Inflammatory macrophage treated with lipopolysaccharide for 4 hours (primary cell): ENCODE results near the gene CDC37.

ENCODE experiments used
- DNase-seq: peaks from one replicate; pipeline ENCODE4 v3.0.0-alpha.2; 2020

Gene CDC37

DNA sequence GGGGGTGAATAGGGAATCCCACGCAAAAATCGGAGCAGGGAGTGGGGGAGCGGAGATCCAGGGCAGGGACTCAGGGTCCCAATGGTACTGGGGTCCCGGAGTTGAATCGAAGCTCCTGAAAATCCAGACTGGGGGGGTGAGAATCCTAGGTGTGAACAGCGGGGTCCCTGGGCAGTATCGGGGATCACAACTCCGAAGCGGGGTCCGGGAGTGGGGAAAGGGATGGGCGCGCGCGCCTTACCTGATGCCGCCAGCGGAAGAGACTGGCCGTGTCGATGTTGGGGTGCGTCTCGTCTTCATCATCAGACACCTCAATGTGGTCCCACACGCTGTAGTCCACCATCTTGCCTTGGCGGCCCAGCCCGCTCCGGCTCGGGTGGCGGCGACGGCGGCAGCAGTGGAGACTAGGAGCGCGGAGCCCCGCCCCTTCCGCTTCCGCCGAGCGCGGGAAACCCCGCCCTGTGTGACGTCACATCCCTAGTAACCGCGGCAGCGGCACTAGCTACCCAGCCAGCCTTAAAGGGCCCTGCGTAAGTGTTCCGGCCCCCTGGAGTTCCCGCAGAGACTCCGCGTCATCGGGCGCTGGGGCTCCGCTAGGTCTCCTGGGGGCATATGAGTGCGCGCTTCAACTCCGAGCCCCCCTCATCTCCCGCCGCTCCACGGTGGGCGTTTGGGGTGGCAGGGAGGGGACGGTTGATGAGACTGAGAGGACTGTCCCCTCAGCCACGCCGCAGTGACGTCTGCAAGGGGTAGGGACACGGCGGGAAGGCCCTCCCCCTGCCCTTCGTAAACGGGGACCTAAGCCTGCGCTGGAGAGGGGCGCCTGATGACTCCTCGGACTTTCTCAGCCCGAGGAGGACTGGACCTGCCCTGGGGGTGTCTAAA lies at the start of gene CDC37:
Gene CDC37, minus strand, starts transcription at position 406 of the 885 bp plus-strand sequence. Its CDS starts 63 bp downstream, at position 343.
- DNase-seq = peak; percentile 97

DNA sequence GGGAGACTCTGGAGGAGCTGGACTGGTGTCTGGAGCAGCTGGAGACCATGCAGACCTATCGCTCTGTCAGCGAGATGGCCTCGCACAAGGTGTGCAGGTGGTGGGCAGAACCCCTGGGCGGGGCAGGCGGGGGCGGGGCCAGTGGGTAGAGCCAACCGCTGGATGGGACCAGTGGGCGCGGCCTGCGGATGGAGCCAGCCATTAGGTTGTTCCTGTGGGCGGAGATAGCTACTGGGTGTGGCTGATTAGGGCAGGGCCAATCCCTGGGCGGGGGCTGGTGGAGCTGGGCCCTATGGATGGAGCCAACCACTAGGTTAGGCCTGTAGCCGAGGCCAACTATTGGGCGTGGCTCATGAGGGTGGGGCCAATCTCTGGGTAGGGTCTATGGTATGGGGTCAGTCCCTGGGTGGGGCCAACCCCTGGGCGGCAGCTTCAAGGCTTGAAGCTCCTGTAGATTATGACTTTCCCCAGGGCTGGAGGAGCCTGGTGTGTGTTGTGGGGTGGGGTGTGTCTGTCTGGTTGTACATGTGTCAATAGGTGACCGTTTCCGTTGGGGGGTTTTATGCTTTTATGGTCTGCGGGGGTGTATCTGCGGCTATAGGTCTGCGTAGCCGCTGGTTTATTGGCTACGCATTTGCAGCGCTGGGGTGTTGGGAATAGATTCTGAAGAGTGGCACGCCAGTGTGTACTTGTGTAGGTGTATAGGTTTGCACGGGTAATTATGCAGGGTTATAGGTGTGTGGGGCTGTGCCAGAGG lies 47.7 kb upstream of the CDC37 start:
- peak; percentile 9 for DNase-seq

- no peak for DNase-seq
These were observed 47.0 kb upstream of the CDC37 start for GRCh38 chr19:10450191-10450852.

DNA sequence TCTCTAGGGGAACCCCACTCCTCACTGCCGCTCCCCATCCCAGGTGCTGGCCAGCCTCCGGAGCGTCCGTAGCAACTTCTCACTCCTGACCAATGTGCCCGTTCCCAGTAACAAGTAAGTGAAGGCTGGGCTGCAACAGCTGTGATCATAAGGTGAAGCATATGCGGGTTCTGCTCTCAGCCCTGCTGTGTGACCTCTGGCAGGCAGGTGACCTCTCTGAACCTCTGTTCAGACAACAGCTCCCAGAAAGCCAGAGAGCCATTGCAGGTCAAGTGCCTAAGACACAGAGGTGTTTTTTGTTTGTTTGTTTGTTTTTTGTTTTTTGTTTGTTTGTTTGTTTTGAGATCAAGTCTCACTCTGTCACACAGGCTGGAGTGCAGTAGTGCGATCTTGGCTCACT lies 45.7 kb upstream of the CDC37 start:
- no peak for DNase-seq

- no peak for DNase-seq
These were observed 39.4 kb upstream of the CDC37 start for GRCh38 chr19:10442698-10443097.

DNA sequence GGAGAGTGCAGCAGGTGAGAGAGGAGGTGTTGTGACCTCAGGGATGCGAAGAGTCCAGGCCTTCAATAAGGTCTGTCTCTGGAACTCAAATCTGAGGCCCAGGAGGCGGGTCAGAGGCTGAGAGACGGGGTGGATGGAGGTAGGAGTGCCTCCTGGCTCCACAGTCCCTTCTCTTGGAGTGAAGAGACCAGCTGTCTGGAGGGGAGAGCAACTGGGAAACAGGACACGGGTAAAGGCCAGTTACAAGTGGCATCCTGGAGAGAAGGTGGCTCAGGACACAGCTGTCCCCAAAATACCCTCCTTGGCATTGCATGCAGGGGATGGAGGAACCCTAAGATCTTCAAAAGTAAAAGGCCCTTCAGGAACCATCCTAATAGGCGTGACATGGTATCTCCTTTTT lies 36.2 kb upstream of the CDC37 start:
- no peak for DNase-seq

DNA sequence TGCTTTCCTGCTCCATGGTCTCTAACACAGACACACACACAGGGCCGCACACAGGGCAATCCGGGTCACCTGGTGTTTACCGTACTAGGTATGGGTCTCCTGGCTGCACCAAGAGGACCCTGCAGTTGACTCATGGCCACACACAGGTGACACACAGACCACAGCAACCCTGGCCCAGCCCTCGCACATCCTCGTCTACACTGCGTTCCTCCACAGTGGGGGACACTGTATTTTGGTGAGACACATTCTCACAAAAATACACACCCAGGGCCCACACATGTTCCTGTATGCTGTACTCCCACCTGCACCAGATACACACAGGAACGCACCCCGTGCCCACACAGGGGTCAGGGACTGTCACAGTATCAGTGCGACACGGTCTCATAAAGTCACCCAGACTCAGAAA lies 29.8 kb upstream of the CDC37 start:
- DNase-seq = no peak

DNA sequence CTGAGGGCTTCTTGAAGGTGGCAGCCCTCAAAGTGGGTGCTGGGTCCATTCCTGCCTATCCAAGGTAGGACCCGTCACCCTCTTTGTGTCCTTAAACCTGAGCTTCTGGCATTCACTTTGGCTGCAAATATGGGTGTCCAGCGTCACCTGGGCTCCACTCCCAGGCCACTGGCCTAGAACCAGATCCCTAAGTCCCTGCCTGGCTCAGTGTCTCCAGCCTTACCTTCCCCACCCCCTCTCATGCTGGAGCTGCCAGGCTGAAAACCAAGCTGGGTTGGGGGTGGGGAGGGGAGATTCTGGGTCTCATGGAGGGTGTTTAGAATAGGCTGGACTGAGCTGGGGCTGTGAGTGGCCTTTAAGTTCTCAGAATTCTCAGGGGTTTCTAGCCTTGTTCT lies 29.4 kb upstream of the CDC37 start:
- DNase-seq = no peak

- peak; percentile 81 for DNase-seq
These were observed 28.8 kb upstream of the CDC37 start for GRCh38 chr19:10431943-10432735.

DNA sequence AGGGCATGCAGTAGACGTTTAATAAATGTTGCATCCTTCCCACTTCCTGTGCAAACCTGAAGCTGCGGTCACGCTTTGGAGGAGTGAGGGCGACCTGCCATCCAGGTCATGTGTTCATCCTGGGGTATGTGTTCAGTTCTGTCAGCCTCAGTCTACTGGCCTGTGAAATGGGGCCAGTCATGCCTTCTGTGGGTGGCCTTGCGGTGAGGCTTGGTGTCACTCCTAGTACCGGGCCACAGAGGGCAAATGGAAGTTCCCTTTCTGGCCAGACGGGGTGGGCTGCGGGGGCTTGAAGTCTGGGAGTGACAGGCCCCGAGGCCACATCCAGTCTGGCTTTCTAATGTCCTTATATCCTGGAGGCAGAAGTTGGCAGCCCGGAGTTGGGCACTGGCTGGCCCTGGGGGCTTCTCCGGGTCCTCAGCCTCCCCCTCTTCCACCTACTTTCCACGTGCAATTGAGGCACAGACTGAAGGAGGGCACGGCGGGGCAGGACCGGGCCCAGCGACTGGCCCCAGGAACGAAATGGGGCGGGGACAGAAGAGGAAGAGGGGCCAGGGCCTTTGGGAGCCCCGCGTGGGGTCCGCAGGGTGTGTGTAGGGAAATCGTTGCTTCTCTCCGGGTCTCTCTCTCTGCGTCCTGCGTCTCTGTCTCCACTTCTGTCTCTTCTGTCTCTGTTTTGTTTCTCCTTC lies 28.1 kb upstream of the CDC37 start:
- peak; percentile 85 for DNase-seq

DNA sequence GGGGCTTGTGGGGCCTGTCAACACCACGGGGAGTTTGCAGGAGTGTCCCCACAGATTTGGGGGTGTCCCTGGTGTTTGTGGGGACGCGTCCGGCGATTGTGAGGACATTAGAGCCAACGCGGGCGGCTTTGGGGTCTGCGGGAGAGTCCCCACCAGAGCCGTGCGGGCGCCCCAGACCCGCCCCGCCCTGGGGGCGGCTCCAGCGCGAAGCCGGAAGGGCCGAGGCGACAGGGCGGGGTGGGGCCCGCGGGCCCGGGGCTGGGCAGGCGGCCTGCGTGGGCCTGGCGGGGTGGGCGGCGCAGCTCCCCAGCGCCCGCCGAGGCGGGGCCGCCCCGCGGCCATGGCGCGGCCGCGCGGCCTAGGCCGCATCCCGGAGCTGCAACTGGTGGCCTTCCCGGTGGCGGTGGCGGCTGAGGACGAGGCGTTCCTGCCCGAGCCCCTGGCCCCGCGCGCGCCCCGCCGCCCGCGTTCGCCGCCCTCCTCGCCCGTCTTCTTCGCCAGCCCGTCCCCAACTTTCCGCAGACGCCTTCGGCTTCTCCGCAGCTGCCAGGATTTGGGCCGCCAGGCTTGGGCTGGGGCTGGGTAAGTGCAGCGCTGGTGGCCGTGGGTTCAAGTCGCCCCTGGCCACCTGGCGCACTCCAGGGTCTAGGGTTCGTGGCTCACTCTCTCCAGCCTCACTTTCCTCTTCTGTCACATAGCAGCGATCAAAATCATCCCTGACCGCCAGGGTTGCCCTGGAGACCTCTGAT lies 27.3 kb upstream of the CDC37 start:
- peak; percentile 74 for DNase-seq

DNA sequence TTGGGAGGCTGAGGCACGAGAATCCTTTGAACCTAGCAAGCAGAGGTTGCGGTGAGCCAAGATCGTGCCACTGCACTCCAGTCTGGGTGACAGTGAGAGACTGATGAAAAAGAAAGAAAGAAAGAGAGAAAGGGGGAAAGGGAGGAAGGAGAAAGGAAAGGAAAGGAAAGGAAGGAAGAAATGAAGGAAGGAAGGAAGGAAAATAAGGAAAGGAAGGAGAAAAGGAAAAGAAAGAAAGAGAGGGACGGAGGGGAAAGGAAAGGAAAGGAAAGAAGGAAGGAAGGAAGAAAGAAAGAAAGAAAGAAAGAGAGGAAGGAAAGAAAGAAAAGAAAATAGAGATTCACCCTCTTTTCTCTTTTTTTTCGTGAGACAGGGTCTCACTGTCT lies 25.6 kb upstream of the CDC37 start:
- no peak for DNase-seq

DNA sequence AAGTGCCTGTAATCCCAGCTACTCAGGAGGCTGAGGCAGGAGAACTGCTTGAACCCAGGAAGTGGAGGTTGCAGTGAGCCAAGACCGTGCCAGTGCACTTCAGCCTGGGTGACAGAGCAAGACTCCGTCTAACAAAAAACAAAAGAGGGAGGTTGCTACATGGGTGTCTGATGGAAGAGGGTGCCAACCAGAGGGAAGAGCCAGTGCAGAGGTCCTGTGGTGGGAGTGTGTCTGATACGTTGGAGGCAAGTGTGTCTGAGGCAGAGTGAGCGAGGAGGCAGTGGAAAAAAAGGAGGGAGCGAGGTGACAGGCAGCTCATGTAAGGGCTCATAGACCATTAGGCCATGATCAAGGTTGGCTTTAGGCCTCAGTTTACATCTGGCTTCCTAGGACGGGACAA lies 23.8 kb upstream of the CDC37 start:
- no peak for DNase-seq

GRCh38 chr19:10424011-10424637 lies 20.8 kb upstream of the CDC37 start:
- peak; percentile 69 for DNase-seq

- no peak for DNase-seq
These were observed 19.5 kb upstream of the CDC37 start for GRCh38 chr19:10422846-10423245.

- DNase-seq = peak; percentile 88
These were observed 18.7 kb upstream of the CDC37 start for GRCh38 chr19:10422046-10422461.

DNA sequence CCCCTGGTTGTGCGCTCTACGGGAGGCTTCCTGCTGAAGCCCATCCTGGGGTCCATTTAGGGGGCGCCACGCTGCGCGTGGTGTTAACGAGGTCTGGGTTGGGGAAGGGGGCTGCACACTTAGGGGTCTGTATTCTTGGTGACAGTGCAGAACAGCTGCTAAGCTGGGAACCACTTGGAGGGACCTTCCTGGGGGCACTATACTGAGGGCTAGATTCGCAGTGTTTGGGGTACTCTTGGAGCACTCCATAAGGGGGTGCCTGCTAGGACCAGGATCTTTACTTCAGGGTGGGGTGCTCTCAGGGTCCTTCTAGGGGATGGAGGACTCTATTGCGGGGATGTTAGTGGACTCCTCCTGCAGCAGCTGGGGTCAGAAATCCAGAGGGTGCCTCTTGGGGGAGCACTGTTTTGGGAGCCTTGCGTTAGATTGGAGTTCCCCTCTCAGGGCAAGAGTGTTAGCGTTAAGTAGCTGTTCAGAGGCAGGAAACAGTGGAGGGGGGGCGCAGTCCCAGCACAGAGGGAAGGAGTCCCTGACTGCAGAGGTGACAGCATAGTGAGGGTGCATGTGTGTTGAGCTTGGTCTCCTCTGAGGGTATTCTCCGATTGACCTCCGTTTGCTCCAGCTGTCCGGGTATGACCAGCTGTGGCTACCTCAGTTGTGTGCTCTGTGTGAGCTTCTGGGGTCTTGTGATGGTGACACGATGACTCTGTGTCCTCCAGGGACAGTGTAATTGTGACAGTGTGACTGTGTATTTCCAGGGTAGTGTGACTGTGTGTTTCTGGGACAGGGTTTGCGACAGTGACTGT lies 18.1 kb upstream of the CDC37 start:
- peak; percentile 71 for DNase-seq

- DNase-seq = peak; percentile 66
These were observed 17.3 kb upstream of the CDC37 start, which contains the start of gene PDE4A for GRCh38 chr19:10420444-10421239. PDE4A (plus strand) TSS chr19:10420538; CDS start chr19:10420765, 227 bp downstream.
